Panc1 (cell line): Measurements from ENCODE around the gene IL3RA.

Experiments
- POLR2AphosphoS5 ChIP-seq: IDR thresholded peaks from 2 replicates; pipeline ENCODE4 v1.6.1; 2012; ENCODE audit warnings: mild to moderate bottlenecking, low read depth, low read length, moderate library complexity
- SIN3A ChIP-seq: IDR thresholded peaks from 2 replicates; pipeline ENCODE4 v1.6.1; 2012; ENCODE audit warnings: low read depth, mild to moderate bottlenecking, low read length, moderate library complexity, borderline replicate concordance; ENCODE audit not compliant: insufficient read depth
- TF ChIP-seq, protein P1 (sequence below): fragments of 450-650 bp; IDR thresholded peaks from 2 replicates; pipeline ENCODE4 v1.5.1; 2017; ENCODE audit warnings: mild to moderate bottlenecking

DNA sequence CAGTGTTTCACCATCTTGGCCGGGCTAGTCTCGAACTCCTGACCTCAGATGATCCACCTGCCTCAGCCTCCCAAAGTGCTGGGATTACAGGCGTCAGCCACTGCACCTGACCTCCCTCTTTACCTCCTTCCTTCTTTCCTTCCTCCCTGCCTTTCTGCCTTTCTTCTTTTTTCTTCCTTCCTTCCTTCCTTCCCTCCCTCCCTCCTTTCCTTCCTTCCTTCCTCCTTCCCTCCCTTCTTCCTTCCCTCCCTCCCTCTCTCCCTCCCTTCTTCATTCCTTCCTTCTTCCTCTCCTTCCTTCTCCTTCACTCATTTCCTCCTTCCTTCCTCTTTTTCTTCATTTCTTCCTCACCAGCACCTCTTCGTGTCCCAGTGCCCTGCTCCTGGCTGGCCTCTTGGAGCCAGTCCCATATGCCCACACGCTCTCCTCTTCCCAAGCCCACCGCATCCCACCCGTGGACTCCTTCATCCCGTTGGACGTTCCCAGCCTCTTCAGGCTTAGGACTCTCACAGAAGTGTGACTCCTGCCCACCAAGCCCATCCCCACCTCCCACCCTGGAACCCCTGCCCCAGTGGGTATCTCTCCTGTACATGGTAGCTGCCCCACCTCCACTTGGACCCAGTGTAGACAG is 45.4 kb upstream of the IL3RA start:
- TF ChIP-seq, protein P1, sequence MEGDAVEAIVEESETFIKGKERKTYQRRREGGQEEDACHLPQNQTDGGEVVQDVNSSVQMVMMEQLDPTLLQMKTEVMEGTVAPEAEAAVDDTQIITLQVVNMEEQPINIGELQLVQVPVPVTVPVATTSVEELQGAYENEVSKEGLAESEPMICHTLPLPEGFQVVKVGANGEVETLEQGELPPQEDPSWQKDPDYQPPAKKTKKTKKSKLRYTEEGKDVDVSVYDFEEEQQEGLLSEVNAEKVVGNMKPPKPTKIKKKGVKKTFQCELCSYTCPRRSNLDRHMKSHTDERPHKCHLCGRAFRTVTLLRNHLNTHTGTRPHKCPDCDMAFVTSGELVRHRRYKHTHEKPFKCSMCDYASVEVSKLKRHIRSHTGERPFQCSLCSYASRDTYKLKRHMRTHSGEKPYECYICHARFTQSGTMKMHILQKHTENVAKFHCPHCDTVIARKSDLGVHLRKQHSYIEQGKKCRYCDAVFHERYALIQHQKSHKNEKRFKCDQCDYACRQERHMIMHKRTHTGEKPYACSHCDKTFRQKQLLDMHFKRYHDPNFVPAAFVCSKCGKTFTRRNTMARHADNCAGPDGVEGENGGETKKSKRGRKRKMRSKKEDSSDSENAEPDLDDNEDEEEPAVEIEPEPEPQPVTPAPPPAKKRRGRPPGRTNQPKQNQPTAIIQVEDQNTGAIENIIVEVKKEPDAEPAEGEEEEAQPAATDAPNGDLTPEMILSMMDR, result no peak
- TF ChIP-seq POLR2AphosphoS5 (no peak), SIN3A (no peak)
